GM12878 (cell line): Measurements from ENCODE around the gene SNCG. TPM values are rescaled to one million over a fixed set of nuclear protein-coding genes. Genes with fewer than 3 reads are reported as not detected.

Experiments
- ATAC-seq: fragments of 200-7000 bp; cut with Tn5 transposase; 3 replicates; pipeline ENCODE4 v1.9.1; 2020; ENCODE audit warnings: mild to moderate bottlenecking, moderate library complexity
- BruUV-seq: library from RNA; stranded (reverse); fragments of 400-500 nt; replicated peaks from 2 replicates; lab custom pipeline; 2021; lab: Mats Ljungman, UMichigan
- CTCF ChIA-PET: fragments of 300-600 bp; sonication (Branson Sonifier 250); formaldehyde crosslinking; extraction: SDS; loops from one replicate; lab custom pipeline; 2021; ENCODE audit warnings: inconsistent platforms; lab: Yijun Ruan, JAX
- POLR2A ChIA-PET: fragments of 350-600 bp; formaldehyde crosslinking; extraction: SDS; loops from one replicate; lab custom pipeline; 2021; ENCODE audit warnings: inconsistent platforms; lab: Charles Lee
- RAD21 ChIA-PET: fragments of 300-600 bp; sonication (Branson Sonifier 250); formaldehyde crosslinking; loops from one replicate; lab custom pipeline; 2023; ENCODE audit warnings: antibody characterized with exemption; ENCODE audit not compliant: unreplicated experiment; lab: Charles Lee
- SMC1A ChIA-PET: fragments of 300-600 bp; sonication (Branson Sonifier 250); formaldehyde crosslinking; loops from one replicate; lab custom pipeline; 2023; ENCODE audit not compliant: unreplicated experiment, uncharacterized antibody; lab: Charles Lee
- DNase-seq: peaks from one replicate; pipeline ENCODE4 v3.0.0-alpha.2; 2011; ENCODE audit warnings: low read depth, low spot score
- FAIRE-seq: peaks from 3 replicates; lab custom pipeline; 2011; peaks lifted over from hg19 to GRCh38; lab: Jason Lieb, UNC
- H2AFZ ChIP-seq: 2 replicates; pipeline ENCODE4 v1.6.0; 2011; ENCODE audit warnings: low read depth, low read length, control low read depth; ENCODE audit not compliant: control insufficient read depth
- H3K27ac ChIP-seq: 2 replicates; pipeline ENCODE4 v1.5.1; 2011; ENCODE audit warnings: control low read depth; ENCODE audit not compliant: control insufficient read depth, insufficient read depth
- H3K27me3 ChIP-seq, 2 experiments: replicated peaks in 1 of 2; 2 replicates each; pipeline versions ENCODE4 v1.6.0 to v1.6.1; 2011; ENCODE audit warnings: low read length in 1 of 2; ENCODE audit not compliant: control insufficient read depth in 2 of 2, insufficient read depth in 2 of 2
- H3K36me3 ChIP-seq, 2 experiments: 2 replicates each; pipeline ENCODE4 v1.5.1; 2011; ENCODE audit warnings: low read length in 1 of 2; ENCODE audit not compliant: control insufficient read depth in 2 of 2, insufficient read depth in 2 of 2
- H3K4me1 ChIP-seq: 2 replicates; pipeline ENCODE4 v1.6.1; 2011; ENCODE audit warnings: mild to moderate bottlenecking, low read length, moderate library complexity, mixed read lengths; ENCODE audit not compliant: control insufficient read depth, insufficient read depth
- H3K4me2 ChIP-seq: 2 replicates; pipeline ENCODE4 v1.6.0; 2011; ENCODE audit warnings: control low read depth; ENCODE audit not compliant: control insufficient read depth, insufficient read depth
- H3K4me3 ChIP-seq: fragments of 200-600 bp; sonication (generic); 2 replicates; pipeline ENCODE4 v1.5.1; 2016
- H3K79me2 ChIP-seq: 2 replicates; pipeline ENCODE4 v1.6.0; 2011; ENCODE audit warnings: low read length; ENCODE audit not compliant: control insufficient read depth, insufficient read depth
- H3K9ac ChIP-seq: 2 replicates; pipeline ENCODE4 v1.8.0; 2011; ENCODE audit warnings: low read length, control low read depth, mixed read lengths; ENCODE audit not compliant: control insufficient read depth, insufficient read depth
- H3K9me3 ChIP-seq: replicated peaks from 3 replicates; pipeline ENCODE4 v1.5.1; 2011; ENCODE audit warnings: mild to moderate bottlenecking, low read length; ENCODE audit not compliant: control insufficient read depth, insufficient read depth
- H4K20me1 ChIP-seq: 2 replicates; pipeline ENCODE4 v1.6.0; 2011; ENCODE audit not compliant: control insufficient read depth, insufficient read depth
- CBX3 ChIP-seq: fragments of 200-600 bp; sonication (generic); IDR thresholded peaks from 2 replicates; pipeline ENCODE4 v1.6.1; 2016; ENCODE audit warnings: low read depth, borderline replicate concordance
- CHD1 ChIP-seq: IDR thresholded peaks from 2 replicates; pipeline ENCODE4 v1.6.1; 2012; ENCODE audit warnings: low read depth, low read length, improper control_type of control experiment
- CHD2 ChIP-seq: IDR thresholded peaks from 2 replicates; pipeline ENCODE4 v1.6.1; 2011; ENCODE audit warnings: low read depth, low read length, improper control_type of control experiment, borderline replicate concordance
- DPF2 ChIP-seq: fragments of 450-650 bp; IDR thresholded peaks from 2 replicates; pipeline ENCODE4 v1.6.1; 2017; ENCODE audit warnings: mild to moderate bottlenecking
- EGR1 ChIP-seq, 2 experiments: IDR thresholded peaks; 1 replicate in 1 of 2; 2 replicates in 1 of 2; pipeline ENCODE4 v1.6.1; 2011 to 2012; ENCODE audit warnings: low read depth in 2 of 2, low read length in 2 of 2, borderline replicate concordance in 1 of 2, mild to moderate bottlenecking in 1 of 2, moderate library complexity in 1 of 2
- GABPA ChIP-seq: IDR thresholded peaks from 2 replicates; pipeline ENCODE4 v1.6.1; 2014; ENCODE audit warnings: antibody characterized with exemption, low read depth, mild to moderate bottlenecking, inconsistent platforms
- HCFC1 ChIP-seq: fragments of 150-350 bp; IDR thresholded peaks from 2 replicates; pipeline ENCODE4 v1.6.1; 2014; ENCODE audit warnings: low read length
- IKZF2 ChIP-seq, 2 experiments: fragments of 450-650 bp; IDR thresholded peaks; 2 replicates each; pipeline ENCODE4 v1.6.1; 2017; ENCODE audit warnings: mild to moderate bottlenecking in 2 of 2, moderate library complexity in 2 of 2
- MXI1 ChIP-seq: fragments of 150-350 bp; IDR thresholded peaks from 2 replicates; pipeline ENCODE4 v1.6.1; 2011; ENCODE audit warnings: low read depth, mild to moderate bottlenecking, inconsistent platforms, low read length, improper control_type of control experiment
- NBN ChIP-seq: fragments of 450-650 bp; IDR thresholded peaks from 2 replicates; pipeline ENCODE4 v1.6.1; 2016
- NFYA ChIP-seq: IDR thresholded peaks from 2 replicates; pipeline ENCODE4 v1.6.1; 2011; ENCODE audit warnings: low read depth, mild to moderate bottlenecking, low read length, improper control_type of control experiment, borderline replicate concordance
- NFYB ChIP-seq: IDR thresholded peaks from 2 replicates; pipeline ENCODE4 v1.6.1; 2011; ENCODE audit warnings: low read depth, mild to moderate bottlenecking, low read length, improper control_type of control experiment, moderate library complexity; ENCODE audit not compliant: insufficient read depth
- RBBP5 ChIP-seq: fragments of 200-600 bp; sonication (generic); conservative IDR thresholded peaks from 2 replicates; pipeline ENCODE4 v1.6.1; 2016
- SREBF2 ChIP-seq: IDR thresholded peaks from 2 replicates; pipeline ENCODE4 v1.6.1; 2012; ENCODE audit warnings: mild to moderate bottlenecking, low read length
- ZBTB33 ChIP-seq: fragments of 450-650 bp; IDR thresholded peaks from 2 replicates; pipeline ENCODE4 v1.6.1; 2017; ENCODE audit warnings: mild to moderate bottlenecking
- ZBTB40 ChIP-seq: fragments of 450-650 bp; IDR thresholded peaks from 2 replicates; pipeline ENCODE4 v1.6.1; 2016; ENCODE audit warnings: mild to moderate bottlenecking, moderate library complexity, borderline replicate concordance
- ZSCAN29 ChIP-seq: fragments of 450-650 bp; IDR thresholded peaks from 2 replicates; pipeline ENCODE4 v1.6.1; 2017; ENCODE audit warnings: mild to moderate bottlenecking, moderate library complexity
- WGBS: methylation state at CpG from one replicate; pipeline ENCODE4 v1.1.6; 2016; ENCODE audit warnings: low lambda C conversion rate; ENCODE audit not compliant: insufficient replicate concordance, insufficient coverage; ENCODE audit errors: missing lambda C conversion rate; 5-methylcytosine and 5-hydroxymethylcytosine counted together
- in situ Hi-C: fragments of 300-500 bp; cut with MboI; formaldehyde crosslinking; loops from 9 replicates; pipeline ENCODE4 v1.14.3; 2018; ENCODE audit warnings: mixed read lengths
- intact Hi-C: fragments of 100-400 bp; cut with micrococcal nuclease; formaldehyde crosslinking; loops from one replicate; pipeline ENCODE4 v1.14.2; 2022; ENCODE audit not compliant: unreplicated experiment
- polyA plus RNA-seq, 11 experiments: library from polyadenylated mRNA; depleted of rRNA in 4 of 11; unstranded in 6 of 11; stranded (reverse) in 5 of 11; fragments of >200 nt; fragmentation: Nextera tagmentation in 4 of 11; fragmentation: Illumina TruSeq in 1 of 11; extraction: Ambion mirVana in 4 of 11; extraction: Trizol in 1 of 11; gene quantifications; 1 replicate in 1 of 11; 2 replicates in 10 of 11; pipeline versions ENCODE4 v1.2.1 to v1.2.3, GENCODE V29; 2011 to 2016; ENCODE audit warnings: inconsistent platforms in 2 of 11, missing spikeins in 2 of 11, low read depth in 1 of 11
- total RNA-seq, 4 experiments: library from RNA; depleted of rRNA in 3 of 4; stranded (reverse); fragments of >200 nt in 3 of 4; fragmentation: Illumina TruSeq in 1 of 4; extraction: Trizol in 1 of 4; gene quantifications; 2 replicates each; pipeline versions ENCODE4 v1.2.1 to v1.2.3, GENCODE V29; 2013 to 2021

The SNCG gene
- total and polyA plus RNA-seq, 10 of the 15 experiments (the other 5 are each of a cell fraction or from before 2014, with no cell fraction given): 0.22 to 1.3 (median 0.42) TPM; not detected in 6

- no peak overlapping the region for H3K9ac ChIP-seq
- TF ChIP-seq CBX3 (no peak), RBBP5 (no peak), CHD1 (no peak), CHD2 (no peak), ZBTB40 (no peak), IKZF2 (IDR thresholded peaks at IDR 0.05) (no peak), NBN (no peak), HCFC1 (no peak), NFYA (no peak), DPF2 (no peak), MXI1 (no peak), ZSCAN29 (no peak), NFYB (no peak), EGR1 (IDR thresholded peaks at IDR 0.05; ENCODE audit: borderline replicate concordance in 1 of 2, low read depth in 2 of 2, low read length in 2 of 2) (no peak), ZBTB33 (no peak), SREBF2 (no peak), GABPA (no peak)
- H3K36me3 ChIP-seq: no peaks in the 10 kb centered on the region
- CTCF ChIA-PET: interaction anchor here (0.7 to 2.2 kb wide), 6 partner anchors 11 to 269 kb away, joined by 3 to 6 read pairs (median 4); no protein-coding TSS in a partner anchor
- in situ Hi-C loops: no loop called here
- H2AFZ ChIP-seq: no peak overlapping the region
- H3K4me3 ChIP-seq: no peak overlapping the region
- H3K4me2 ChIP-seq: no peak overlapping the region
- FAIRE-seq (no peak), ATAC-seq (no peak), DNase-seq (no peak)
- H4K20me1 ChIP-seq: no peaks in the 10 kb centered on the region
- RAD21 ChIA-PET: no interaction called here
- 42% methylated on average over 15 of the region's 16 CpGs for WGBS
- SMC1A ChIA-PET: no interaction called here
- no peaks in the 10 kb centered on the region for H3K79me2 ChIP-seq
- POLR2A ChIA-PET: interaction anchor here (1.4 kb wide), 1 partner anchor 12 kb away, joined by 3 read pairs; no protein-coding TSS in a partner anchor
- H3K9me3 ChIP-seq: no peaks in the 10 kb centered on the region
- no TSS peak for BruUV-seq
- no peak overlapping the region for H3K27ac ChIP-seq
- intact Hi-C loops: no loop called here
- peaks cover 16% of the 10 kb centered on the region for H3K4me1 ChIP-seq
- H3K27me3 ChIP-seq: no peaks in the 10 kb centered on the region
Observed at GRCh38 chr10:86958901-86959736, 720 bp downstream of the SNCG start.
